ENCODE data around the gene KANSL2.

DNA sequence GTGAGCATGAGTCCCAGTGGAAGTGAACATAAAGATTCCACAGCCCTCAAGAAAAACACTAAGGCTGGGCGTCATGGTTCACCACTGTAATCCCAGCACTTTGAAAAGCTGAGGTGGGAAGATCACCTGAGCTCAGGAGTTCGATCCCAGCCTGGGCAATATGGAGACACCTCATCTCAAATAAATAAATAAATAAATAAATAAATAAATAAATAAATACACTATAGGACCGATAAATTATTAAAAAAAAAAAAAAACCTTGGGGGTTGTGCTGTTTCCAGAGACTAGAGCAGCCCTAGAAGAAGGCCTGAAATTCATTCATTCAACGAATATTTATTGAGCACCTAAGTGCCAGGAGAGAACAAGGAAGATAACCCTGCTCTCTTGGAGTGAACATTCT is 1.5 kb upstream of the KANSL2 start:
- no peak for TF ChIP-seq CEBPB (IDR thresholded peaks at IDR 0.05)
- TF ChIP-seq EP300 (IDR thresholded peaks at IDR 0.05; ENCODE audit: borderline replicate concordance), result no peak
- TF ChIP-seq, protein P1, sequence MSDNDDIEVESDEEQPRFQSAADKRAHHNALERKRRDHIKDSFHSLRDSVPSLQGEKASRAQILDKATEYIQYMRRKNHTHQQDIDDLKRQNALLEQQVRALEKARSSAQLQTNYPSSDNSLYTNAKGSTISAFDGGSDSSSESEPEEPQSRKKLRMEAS (IDR thresholded peaks at IDR 0.05), result no peak
- no peak for TF ChIP-seq TEAD4 (IDR thresholded peaks at IDR 0.05)
- TF ChIP-seq TAF1 (IDR thresholded peaks at IDR 0.05; ENCODE audit: low read depth), result no peak
- no peak for TF ChIP-seq CREB1 (IDR thresholded peaks at IDR 0.05; ENCODE audit: low read depth)
